IPS-15b (cell line): ENCODE data around the gene MAMDC2.
"Not testable (repeated sequence)": the region's sequence is repeated elsewhere in the genome, so short reads cannot be mapped to it uniquely, and the experiment has no call there.

ENCODE experiments used
- H3K27me3 ChIP-seq: one replicate; pipeline ENCODE4 v1.6.1; 2013; ENCODE audit warnings: low read length; ENCODE audit not compliant: control insufficient read depth, insufficient read depth
- H3K36me3 ChIP-seq: one replicate; pipeline ENCODE4 v1.6.1; 2013; ENCODE audit warnings: low read length; ENCODE audit not compliant: control insufficient read depth, insufficient read depth
- H3K4me1 ChIP-seq: one replicate; pipeline ENCODE4 v1.6.1; 2013; ENCODE audit warnings: mild to moderate bottlenecking, low read length; ENCODE audit not compliant: control insufficient read depth, insufficient read depth
- H3K4me3 ChIP-seq: one replicate; pipeline ENCODE4 v1.5.1; 2013; ENCODE audit warnings: low read depth, low read length
- H3K9ac ChIP-seq: one replicate; pipeline ENCODE4 v1.6.1; 2013; ENCODE audit warnings: low read depth, mild to moderate bottlenecking, low read length
- H3K9me3 ChIP-seq: one replicate; pipeline ENCODE4 v1.6.1; 2013; ENCODE audit warnings: mild to moderate bottlenecking, low read length; ENCODE audit not compliant: control insufficient read depth, insufficient read depth

The MAMDC2 gene

DNA sequence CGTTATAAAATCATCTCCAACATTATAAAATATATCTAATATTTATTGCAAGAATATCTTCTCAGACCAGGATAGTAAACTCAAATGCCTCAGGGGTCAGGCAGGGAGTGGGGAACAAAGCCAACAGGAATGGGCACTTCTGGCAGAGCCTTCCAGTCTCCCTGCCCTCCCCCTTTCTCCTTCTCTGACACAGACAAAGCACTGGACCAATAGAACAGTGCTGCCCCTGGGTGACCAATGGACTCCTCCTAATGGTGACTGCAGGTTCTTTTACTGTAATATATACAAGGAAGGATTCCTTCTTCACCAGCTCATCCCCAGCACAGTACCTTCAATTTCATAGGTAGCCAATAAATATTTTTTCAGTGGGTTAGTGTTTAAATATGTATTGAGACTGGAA lies 31.1 kb upstream of the MAMDC2 start:
- Histone ChIP-seq H3K4me1 (no peaks in the 10 kb centered on the region), H3K4me3 (no peak overlapping the region), H3K9ac (no peak overlapping the region), H3K9me3 (no peaks in the 10 kb centered on the region), H3K36me3 (no peaks in the 10 kb centered on the region), H3K27me3 (no peaks in the 10 kb centered on the region)

GRCh38 chr9:70013598-70014196 lies 30.0 kb upstream of the MAMDC2 start:
- Histone ChIP-seq H3K36me3 (no peaks in the 10 kb centered on the region), H3K4me3 (no peak overlapping the region), H3K27me3 (no peaks in the 10 kb centered on the region), H3K9ac (no peak overlapping the region), H3K9me3 (no peaks in the 10 kb centered on the region), H3K4me1 (no peaks in the 10 kb centered on the region)

- Histone ChIP-seq H3K9me3 (no peaks in the 10 kb centered on the region), H3K4me1 (peaks cover 2% of the 10 kb centered on the region), H3K9ac (no peak overlapping the region), H3K27me3 (no peaks in the 10 kb centered on the region), H3K36me3 (no peaks in the 10 kb centered on the region), H3K4me3 (no peak overlapping the region)
Measured at GRCh38 chr9:70015099-70015498, 28.5 kb upstream of the MAMDC2 start.

- Histone ChIP-seq H3K4me1 (peaks cover 4% of the 10 kb centered on the region), H3K9me3 (no peaks in the 10 kb centered on the region), H3K36me3 (no peaks in the 10 kb centered on the region), H3K9ac (no peak overlapping the region), H3K4me3 (no peak overlapping the region), H3K27me3 (no peaks in the 10 kb centered on the region)
Measured at GRCh38 chr9:70020217-70020616, 23.4 kb upstream of the MAMDC2 start.

GRCh38 chr9:70020991-70021571 lies 22.6 kb upstream of the MAMDC2 start:
- Histone ChIP-seq H3K9me3 (no peaks in the 10 kb centered on the region), H3K4me3 (no peak overlapping the region), H3K36me3 (no peaks in the 10 kb centered on the region), H3K4me1 (peaks cover 4% of the 10 kb centered on the region), H3K27me3 (no peaks in the 10 kb centered on the region), H3K9ac (no peak overlapping the region)

DNA sequence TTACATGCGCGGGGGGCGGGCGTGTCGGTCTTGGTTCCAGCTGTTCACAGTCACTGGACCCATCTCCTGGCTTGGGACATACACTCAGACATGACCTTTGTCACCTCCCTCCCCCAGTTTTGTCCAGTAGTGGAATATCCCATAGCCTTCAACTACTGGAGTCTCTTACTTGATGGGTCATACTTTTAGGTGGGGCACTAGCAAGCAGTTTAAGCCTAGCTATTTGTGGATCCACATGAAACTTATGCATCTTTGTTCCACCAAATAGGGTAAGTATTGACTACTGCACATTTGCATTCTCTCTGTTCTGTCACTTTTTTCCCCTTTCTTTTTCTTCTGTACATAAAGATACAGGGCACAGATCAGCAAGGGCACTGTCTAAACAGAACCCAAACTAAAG lies 15.4 kb upstream of the MAMDC2 start:
- H3K9ac ChIP-seq: no peak overlapping the region
- H3K27me3 ChIP-seq: no peaks in the 10 kb centered on the region
- H3K4me3 ChIP-seq: no peak overlapping the region
- no peaks in the 10 kb centered on the region for H3K9me3 ChIP-seq
- no peaks in the 10 kb centered on the region for H3K36me3 ChIP-seq
- H3K4me1 ChIP-seq: no peaks in the 10 kb centered on the region

DNA sequence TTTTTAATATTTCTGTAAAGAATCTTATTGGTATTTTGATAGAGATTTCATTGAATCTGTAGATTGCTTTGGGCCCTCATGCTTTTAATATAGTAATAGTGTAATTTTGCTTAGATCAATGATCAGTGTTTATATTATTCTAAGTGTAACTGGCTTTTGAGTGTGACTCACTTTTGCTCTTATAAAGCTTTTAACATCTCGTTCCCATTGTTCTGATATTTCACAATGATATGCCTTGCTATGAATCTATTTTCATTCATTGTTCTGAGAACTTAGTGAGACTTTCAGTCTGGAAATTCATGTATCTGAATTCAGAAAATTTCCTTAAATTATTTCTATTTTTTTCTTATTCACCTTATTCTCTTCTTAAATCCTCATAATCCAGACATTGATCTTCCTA lies 13.5 kb upstream of the MAMDC2 start:
- H3K36me3 ChIP-seq: no peaks in the 10 kb centered on the region
- no peaks in the 10 kb centered on the region for H3K27me3 ChIP-seq
- H3K4me1 ChIP-seq: no peaks in the 10 kb centered on the region
- no peaks in the 10 kb centered on the region for H3K9me3 ChIP-seq
- H3K4me3 ChIP-seq: no peak overlapping the region
- no peak overlapping the region for H3K9ac ChIP-seq

GRCh38 chr9:70031141-70031545 lies 12.5 kb upstream of the MAMDC2 start:
- no peaks in the 10 kb centered on the region for H3K9me3 ChIP-seq
- H3K4me3 ChIP-seq: no peak overlapping the region
- no peaks in the 10 kb centered on the region for H3K4me1 ChIP-seq
- H3K9ac ChIP-seq: no peak overlapping the region
- no peaks in the 10 kb centered on the region for H3K27me3 ChIP-seq
- H3K36me3 ChIP-seq: no peaks in the 10 kb centered on the region

GRCh38 chr9:70034271-70034711 lies 9.4 kb upstream of the MAMDC2 start:
- no peaks in the 10 kb centered on the region for H3K36me3 ChIP-seq
- no peaks in the 10 kb centered on the region for H3K4me1 ChIP-seq
- H3K9me3 ChIP-seq: peaks cover 5% of the 10 kb centered on the region
- H3K9ac ChIP-seq: no peak overlapping the region
- H3K4me3 ChIP-seq: no peak overlapping the region
- no peaks in the 10 kb centered on the region for H3K27me3 ChIP-seq

DNA sequence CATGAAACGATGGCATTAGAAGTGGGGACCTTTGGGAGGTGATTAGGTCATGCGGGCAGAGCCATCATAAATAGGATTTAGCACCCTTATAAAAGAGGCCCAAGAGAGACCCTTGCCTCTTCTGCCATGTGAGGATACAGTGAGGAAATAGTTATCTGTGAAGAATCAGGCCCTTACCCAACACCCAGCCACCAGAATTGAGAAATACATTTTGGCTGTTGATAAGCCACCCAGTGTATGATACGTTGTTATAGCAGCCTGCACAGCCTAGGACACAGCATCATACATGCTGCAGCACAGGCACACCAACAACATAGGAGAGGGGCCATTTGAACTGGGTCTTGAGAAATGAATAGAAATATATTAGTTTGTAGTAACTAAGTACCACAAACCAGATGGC lies 8.0 kb upstream of the MAMDC2 start:
- H3K36me3 ChIP-seq: no peaks in the 10 kb centered on the region
- peaks cover 5% of the 10 kb centered on the region for H3K9me3 ChIP-seq
- H3K4me3 ChIP-seq: no peak overlapping the region
- no peaks in the 10 kb centered on the region for H3K27me3 ChIP-seq
- no peaks in the 10 kb centered on the region for H3K4me1 ChIP-seq
- no peak overlapping the region for H3K9ac ChIP-seq

GRCh38 chr9:70036641-70037040 lies 7.0 kb upstream of the MAMDC2 start:
- H3K4me1 ChIP-seq: no peaks in the 10 kb centered on the region
- H3K27me3 ChIP-seq: no peaks in the 10 kb centered on the region
- H3K4me3 ChIP-seq: no peak overlapping the region
- no peak overlapping the region for H3K9ac ChIP-seq
- no peaks in the 10 kb centered on the region for H3K36me3 ChIP-seq
- peaks cover 5% of the 10 kb centered on the region for H3K9me3 ChIP-seq

DNA sequence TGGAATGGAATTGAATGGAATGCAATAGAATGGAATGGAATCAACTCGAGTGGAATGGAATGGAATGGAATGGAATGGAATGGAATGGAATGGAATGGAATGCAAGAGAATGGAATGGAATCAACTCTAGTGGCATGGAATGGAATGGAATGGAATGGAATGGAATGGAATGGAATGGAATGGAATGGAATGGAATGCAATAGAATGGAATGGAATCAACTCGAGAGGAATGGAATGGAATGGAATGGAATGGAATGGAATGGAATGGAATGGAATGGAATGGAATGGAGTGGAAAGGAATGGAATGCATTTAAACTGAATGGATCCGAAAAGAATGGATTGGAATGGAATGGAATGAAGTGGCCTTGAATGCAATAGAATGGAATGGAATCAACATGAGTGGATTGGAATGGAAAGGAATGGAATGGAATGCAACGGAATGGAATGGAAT lies 5.5 kb upstream of the MAMDC2 start:
- not testable (repeated sequence) for H3K4me1 ChIP-seq, H3K9me3 ChIP-seq, H3K36me3 ChIP-seq, H3K9ac ChIP-seq, H3K27me3 ChIP-seq, H3K4me3 ChIP-seq
